IMR-90 (cell line): ENCODE results near the gene LRCOL1.

Experiments used
- NFE2L2 ChIP-seq: fragments of 150-350 bp; IDR thresholded peaks from 2 replicates; pipeline ENCODE4 v1.6.1; 2016; ENCODE audit warnings: low read depth, mild to moderate bottlenecking, low read length
- RAD21 ChIP-seq: IDR thresholded peaks from 2 replicates; pipeline ENCODE4 v1.6.1; 2012; ENCODE audit warnings: low read length, improper control_type of control experiment
- TF ChIP-seq, protein P1 (sequence below): conservative IDR thresholded peaks from 2 replicates; pipeline ENCODE4 v1.5.1; 2012; ENCODE audit warnings: mild to moderate bottlenecking, low read depth, low read length, improper control_type of control experiment

DNA sequence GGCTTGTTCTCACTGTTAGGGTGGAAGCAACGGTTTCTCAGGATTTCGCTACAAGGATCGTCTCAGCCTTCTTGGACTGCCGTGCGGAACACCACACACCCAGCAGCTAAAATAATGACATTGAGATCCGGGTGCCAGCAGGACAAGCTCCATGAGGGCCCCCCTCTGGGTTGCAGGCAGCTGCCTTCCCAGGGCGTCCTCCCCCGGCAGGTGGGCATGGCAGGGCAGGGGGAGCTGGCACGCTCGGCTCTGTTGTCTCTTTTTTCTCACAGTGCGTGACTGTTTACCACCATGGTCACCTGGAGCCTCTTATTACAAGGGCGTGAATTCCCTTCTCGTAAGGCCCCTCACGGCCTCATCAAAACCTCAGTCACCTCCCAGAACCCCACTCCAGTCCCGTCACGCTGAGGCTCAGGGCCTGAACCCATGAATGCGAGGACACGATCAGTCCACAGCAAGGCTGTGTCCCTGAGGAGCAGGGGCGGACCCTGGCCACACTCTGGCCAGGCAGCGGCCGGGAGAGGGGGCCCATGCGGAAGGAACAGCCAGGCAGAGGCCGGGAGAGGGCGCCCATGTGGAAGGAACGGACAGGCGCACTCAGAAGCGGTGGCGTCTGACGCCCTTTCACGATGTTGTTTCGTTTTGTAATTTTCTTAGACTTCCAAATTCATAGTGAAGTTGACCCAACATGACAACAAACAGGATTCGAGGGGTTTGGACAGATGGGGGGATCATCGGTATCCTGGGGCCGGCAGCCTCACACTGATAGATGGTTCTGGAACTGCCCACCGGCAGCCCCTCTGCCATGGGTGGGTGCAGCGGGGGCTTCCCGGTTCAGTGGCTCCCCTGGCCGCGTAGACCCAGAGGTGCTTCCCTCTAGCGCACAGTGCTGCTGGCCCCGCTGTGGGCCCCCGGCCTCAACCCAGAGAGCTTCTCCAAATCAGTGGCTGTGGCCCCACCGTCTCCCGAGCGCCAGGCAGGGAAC is 10.0 kb downstream of the LRCOL1 start:
- TF ChIP-seq, protein P1, sequence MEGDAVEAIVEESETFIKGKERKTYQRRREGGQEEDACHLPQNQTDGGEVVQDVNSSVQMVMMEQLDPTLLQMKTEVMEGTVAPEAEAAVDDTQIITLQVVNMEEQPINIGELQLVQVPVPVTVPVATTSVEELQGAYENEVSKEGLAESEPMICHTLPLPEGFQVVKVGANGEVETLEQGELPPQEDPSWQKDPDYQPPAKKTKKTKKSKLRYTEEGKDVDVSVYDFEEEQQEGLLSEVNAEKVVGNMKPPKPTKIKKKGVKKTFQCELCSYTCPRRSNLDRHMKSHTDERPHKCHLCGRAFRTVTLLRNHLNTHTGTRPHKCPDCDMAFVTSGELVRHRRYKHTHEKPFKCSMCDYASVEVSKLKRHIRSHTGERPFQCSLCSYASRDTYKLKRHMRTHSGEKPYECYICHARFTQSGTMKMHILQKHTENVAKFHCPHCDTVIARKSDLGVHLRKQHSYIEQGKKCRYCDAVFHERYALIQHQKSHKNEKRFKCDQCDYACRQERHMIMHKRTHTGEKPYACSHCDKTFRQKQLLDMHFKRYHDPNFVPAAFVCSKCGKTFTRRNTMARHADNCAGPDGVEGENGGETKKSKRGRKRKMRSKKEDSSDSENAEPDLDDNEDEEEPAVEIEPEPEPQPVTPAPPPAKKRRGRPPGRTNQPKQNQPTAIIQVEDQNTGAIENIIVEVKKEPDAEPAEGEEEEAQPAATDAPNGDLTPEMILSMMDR, result peak; percentile 82
- peak; percentile 73 for TF ChIP-seq RAD21
- no peak for TF ChIP-seq NFE2L2
